Fibroblast of pulmonary artery (primary cell): ENCODE results near the gene SSNA1.
"Not testable (repeated sequence)": the region's sequence is repeated elsewhere in the genome, so short reads cannot be mapped to it uniquely, and the experiment has no call there.

Experiments used
- DNase-seq: peaks from one replicate; pipeline ENCODE4 v3.0.0-alpha.2; 2010; ENCODE audit warnings: low read depth
- H3K4me3 ChIP-seq: replicated peaks from 2 replicates; pipeline ENCODE4 v1.5.1; 2011; ENCODE audit warnings: low read depth, mild to moderate bottlenecking, control low read depth, low read length, moderate library complexity
- CTCF ChIP-seq: IDR thresholded peaks from 2 replicates; pipeline ENCODE4 v1.5.1; 2011; ENCODE audit warnings: mild to moderate bottlenecking, control low read depth, low read length, inconsistent platforms; ENCODE audit errors: missing control alignments

The SSNA1 gene

GRCh38 chr9:137236936-137237421 is 48.5 kb downstream of the SSNA1 start:
- H3K4me3 ChIP-seq = no peak overlapping the region
- TF ChIP-seq CTCF = no peak
- no peak for DNase-seq

- H3K4me3 ChIP-seq = no peak overlapping the region
- no peak for TF ChIP-seq CTCF
- no peak for DNase-seq
Observed at GRCh38 chr9:137237759-137238726, 49.6 kb downstream of the SSNA1 start.

- DNase-seq = not testable (repeated sequence)
- H3K4me3 ChIP-seq = peak overlapping the region; percentile 63
Observed at GRCh38 chr9:137239541-137240200, 51.2 kb downstream of the SSNA1 start.
